ENCODE results near the gene ARHGAP6.

Gene ARHGAP6

GRCh38 chrX:11424903-11425674, 240.6 kb downstream of the ARHGAP6 start:
- H3K23ac ChIP-seq (ENCODE audit: low read depth, low read length, poor library complexity) = no peak overlapping the region
- no peak overlapping the region for H2BK12ac ChIP-seq (ENCODE audit: low read length)
- no peak overlapping the region for H3K4ac ChIP-seq (ENCODE audit: low read length)
- DNase-seq (ENCODE audit: low spot score) = no peak
- H3K79me1 ChIP-seq (ENCODE audit: low read depth, low read length) = no peaks in the 10 kb centered on the region
- no peak overlapping the region for H3K4me3 ChIP-seq (ENCODE audit: low read length in 2 of 2)
- no peak overlapping the region for H4K8ac ChIP-seq (ENCODE audit: low read depth, low read length)
- H2AFZ ChIP-seq (ENCODE audit: low read length) = no peak overlapping the region
- no peak overlapping the region for H4K91ac ChIP-seq (ENCODE audit: low read depth, low read length, poor library complexity)
- no peaks in the 10 kb centered on the region for H3K9me3 ChIP-seq (replicated peaks in 1 of 2; ENCODE audit: control insufficient read depth in 2 of 2, insufficient read depth in 1 of 2, low read depth in 1 of 2, low read length in 2 of 2)
- no peaks in the 10 kb centered on the region for H3K36me3 ChIP-seq (replicated peaks in 1 of 2; ENCODE audit: control insufficient read depth in 2 of 2, insufficient read depth in 2 of 2, low read length in 2 of 2)
- H3K4me2 ChIP-seq (ENCODE audit: insufficient read depth, low read length, poor library complexity, severe bottlenecking) = no peak overlapping the region
- H3K9ac ChIP-seq (ENCODE audit: low read depth, low read length, poor library complexity) = no peak overlapping the region
- no peak overlapping the region for H2AK5ac ChIP-seq (ENCODE audit: low read depth, low read length)
- no peak overlapping the region for H3K14ac ChIP-seq (ENCODE audit: low read length)
- H2BK120ac ChIP-seq (ENCODE audit: low read depth, low read length) = no peak overlapping the region
- no CpG with 5 or more reads among the region's 7 CpGs for WGBS, 2 donors (ENCODE audit: extremely low coverage in 2 of 2, insufficient read length in 2 of 2, insufficient replicate concordance in 1 of 2)
- H2BK5ac ChIP-seq (ENCODE audit: low read length) = no peak overlapping the region
- H3K27ac ChIP-seq (replicated peaks; ENCODE audit: low read length) = no peak overlapping the region
- H3K27me3 ChIP-seq (ENCODE audit: control insufficient read depth in 3 of 3, insufficient read depth in 3 of 3, low read depth in 1 of 3, low read length in 3 of 3) = peaks cover 0 to 5% (median 0%) of the 10 kb centered on the region in 3 experiments
- H2BK15ac ChIP-seq (ENCODE audit: low read length) = no peak overlapping the region
- H3K18ac ChIP-seq (ENCODE audit: low read length) = no peak overlapping the region
- no peaks in the 10 kb centered on the region for H3K4me1 ChIP-seq (ENCODE audit: control insufficient read depth in 2 of 2, insufficient read depth in 1 of 2, low read depth in 1 of 2, low read length in 2 of 2)

DNA sequence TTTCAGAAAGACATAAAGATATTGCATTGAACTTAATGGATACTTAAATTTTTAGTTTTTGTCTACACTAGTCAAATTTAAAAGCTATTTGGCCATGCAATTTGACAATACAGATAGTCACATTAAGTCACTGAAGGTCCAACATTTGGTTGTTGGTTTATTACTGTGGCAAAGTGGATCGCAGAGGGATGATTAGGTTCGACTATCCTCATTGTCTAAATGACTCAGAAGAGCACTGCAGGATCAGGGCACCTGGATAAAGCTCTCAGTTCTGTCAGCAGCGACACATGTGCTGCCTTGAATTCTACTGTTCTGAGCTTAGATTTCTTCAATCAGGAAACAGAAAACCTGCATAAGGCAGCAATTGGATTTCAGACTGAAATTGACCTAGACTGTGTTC, 241.8 kb downstream of the ARHGAP6 start:
- no CpG with 5 or more reads among the region's 3 CpGs for WGBS, 2 donors (ENCODE audit: extremely low coverage in 2 of 2, insufficient read length in 2 of 2, insufficient replicate concordance in 1 of 2)
- no peak overlapping the region for H2AK5ac ChIP-seq (ENCODE audit: low read depth, low read length)
- no peak overlapping the region for H3K4me2 ChIP-seq (ENCODE audit: insufficient read depth, low read length, poor library complexity, severe bottlenecking)
- H3K79me1 ChIP-seq (ENCODE audit: low read depth, low read length) = no peaks in the 10 kb centered on the region
- no peaks in the 10 kb centered on the region for H3K4me1 ChIP-seq (ENCODE audit: control insufficient read depth in 2 of 2, insufficient read depth in 1 of 2, low read depth in 1 of 2, low read length in 2 of 2)
- H3K27ac ChIP-seq (replicated peaks; ENCODE audit: low read length) = no peak overlapping the region
- H4K91ac ChIP-seq (ENCODE audit: low read depth, low read length, poor library complexity) = no peak overlapping the region
- no peak overlapping the region for H3K9ac ChIP-seq (ENCODE audit: low read depth, low read length, poor library complexity)
- no peaks in the 10 kb centered on the region for H3K36me3 ChIP-seq (replicated peaks in 1 of 2; ENCODE audit: control insufficient read depth in 2 of 2, insufficient read depth in 2 of 2, low read length in 2 of 2)
- no peak overlapping the region for H2BK12ac ChIP-seq (ENCODE audit: low read length)
- no peak overlapping the region for H4K8ac ChIP-seq (ENCODE audit: low read depth, low read length)
- no peak overlapping the region for H3K4me3 ChIP-seq (ENCODE audit: low read length in 2 of 2)
- no peak for DNase-seq (ENCODE audit: low spot score)
- H3K4ac ChIP-seq (ENCODE audit: low read length) = no peak overlapping the region
- no peak overlapping the region for H2AFZ ChIP-seq (ENCODE audit: low read length)
- H2BK5ac ChIP-seq (ENCODE audit: low read length) = no peak overlapping the region
- H3K18ac ChIP-seq (ENCODE audit: low read length) = no peak overlapping the region
- no peak overlapping the region for H2BK120ac ChIP-seq (ENCODE audit: low read depth, low read length)
- H3K27me3 ChIP-seq (ENCODE audit: control insufficient read depth in 3 of 3, insufficient read depth in 3 of 3, low read depth in 1 of 3, low read length in 3 of 3) = peaks cover 0 to 5% (median 0%) of the 10 kb centered on the region in 3 experiments
- H3K23ac ChIP-seq (ENCODE audit: low read depth, low read length, poor library complexity) = no peak overlapping the region
- H3K14ac ChIP-seq (ENCODE audit: low read length) = no peak overlapping the region
- H2BK15ac ChIP-seq (ENCODE audit: low read length) = no peak overlapping the region
- no peaks in the 10 kb centered on the region for H3K9me3 ChIP-seq (replicated peaks in 1 of 2; ENCODE audit: control insufficient read depth in 2 of 2, insufficient read depth in 1 of 2, low read depth in 1 of 2, low read length in 2 of 2)

GRCh38 chrX:11423362-11423818, 242.3 kb downstream of the ARHGAP6 start:
- Histone ChIP-seq H3K14ac (ENCODE audit: low read length) (no peak overlapping the region), H2AK5ac (ENCODE audit: low read depth, low read length) (no peak overlapping the region), H2AFZ (ENCODE audit: low read length) (peak overlapping the region; percentile 8), H3K4me2 (ENCODE audit: insufficient read depth, low read length, poor library complexity, severe bottlenecking) (no peak overlapping the region), H3K4ac (ENCODE audit: low read length) (no peak overlapping the region), H4K8ac (ENCODE audit: low read depth, low read length) (no peak overlapping the region), H3K27ac (replicated peaks; ENCODE audit: low read length) (no peak overlapping the region), H3K27me3 (ENCODE audit: control insufficient read depth in 3 of 3, insufficient read depth in 3 of 3, low read depth in 1 of 3, low read length in 3 of 3) (peaks cover 0 to 5% (median 0%) of the 10 kb centered on the region in 3 experiments), H3K9ac (ENCODE audit: low read depth, low read length, poor library complexity) (no peak overlapping the region), H3K9me3 (replicated peaks in 1 of 2; ENCODE audit: control insufficient read depth in 2 of 2, insufficient read depth in 1 of 2, low read depth in 1 of 2, low read length in 2 of 2) (no peaks in the 10 kb centered on the region), H2BK5ac (ENCODE audit: low read length) (no peak overlapping the region), H2BK120ac (ENCODE audit: low read depth, low read length) (no peak overlapping the region), H4K91ac (ENCODE audit: low read depth, low read length, poor library complexity) (no peak overlapping the region), H2BK15ac (ENCODE audit: low read length) (no peak overlapping the region), H3K4me1 (ENCODE audit: control insufficient read depth in 2 of 2, insufficient read depth in 1 of 2, low read depth in 1 of 2, low read length in 2 of 2) (no peaks in the 10 kb centered on the region), H3K36me3 (replicated peaks in 1 of 2; ENCODE audit: control insufficient read depth in 2 of 2, insufficient read depth in 2 of 2, low read length in 2 of 2) (no peaks in the 10 kb centered on the region), H3K23ac (ENCODE audit: low read depth, low read length, poor library complexity) (no peak overlapping the region), H3K79me1 (ENCODE audit: low read depth, low read length) (no peaks in the 10 kb centered on the region), H3K4me3 (ENCODE audit: low read length in 2 of 2) (no peak overlapping the region), H3K18ac (ENCODE audit: low read length) (no peak overlapping the region), H2BK12ac (ENCODE audit: low read length) (no peak overlapping the region)
- DNase-seq (ENCODE audit: low spot score) = no peak
- no CpG with 5 or more reads among the region's 1 CpG for WGBS, 2 donors (ENCODE audit: extremely low coverage in 2 of 2, insufficient read length in 2 of 2, insufficient replicate concordance in 1 of 2)

DNA sequence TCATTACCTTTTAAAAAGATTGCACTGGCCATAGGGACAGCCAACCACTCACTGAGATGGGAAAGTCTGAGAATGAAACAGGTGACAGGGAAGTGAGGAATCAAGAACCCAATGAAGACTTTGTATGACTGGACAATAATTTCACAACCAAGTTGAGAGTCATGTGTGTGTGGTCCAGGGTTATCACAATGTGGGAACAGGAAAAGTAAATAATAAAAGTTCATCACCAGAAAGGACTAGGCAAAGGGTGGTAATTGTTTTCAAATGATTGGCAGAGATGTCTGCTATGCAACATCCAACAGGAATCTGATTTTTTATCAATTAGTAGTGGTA, 243.2 kb downstream of the ARHGAP6 start:
- Histone ChIP-seq H2AFZ (ENCODE audit: low read length) (no peak overlapping the region), H3K27me3 (ENCODE audit: control insufficient read depth in 3 of 3, insufficient read depth in 3 of 3, low read depth in 1 of 3, low read length in 3 of 3) (peaks cover 0 to 5% (median 0%) of the 10 kb centered on the region in 3 experiments), H3K4ac (ENCODE audit: low read length) (no peak overlapping the region), H3K27ac (replicated peaks; ENCODE audit: low read length) (no peak overlapping the region), H3K14ac (ENCODE audit: low read length) (no peak overlapping the region), H4K8ac (ENCODE audit: low read depth, low read length) (no peak overlapping the region), H3K36me3 (replicated peaks in 1 of 2; ENCODE audit: control insufficient read depth in 2 of 2, insufficient read depth in 2 of 2, low read length in 2 of 2) (no peaks in the 10 kb centered on the region), H4K91ac (ENCODE audit: low read depth, low read length, poor library complexity) (no peak overlapping the region), H3K23ac (ENCODE audit: low read depth, low read length, poor library complexity) (no peak overlapping the region), H3K9ac (ENCODE audit: low read depth, low read length, poor library complexity) (no peak overlapping the region), H3K18ac (ENCODE audit: low read length) (no peak overlapping the region), H3K4me2 (ENCODE audit: insufficient read depth, low read length, poor library complexity, severe bottlenecking) (no peak overlapping the region), H3K4me1 (ENCODE audit: control insufficient read depth in 2 of 2, insufficient read depth in 1 of 2, low read depth in 1 of 2, low read length in 2 of 2) (no peaks in the 10 kb centered on the region), H3K79me1 (ENCODE audit: low read depth, low read length) (no peaks in the 10 kb centered on the region), H3K4me3 (ENCODE audit: low read length in 2 of 2) (no peak overlapping the region), H2BK5ac (ENCODE audit: low read length) (no peak overlapping the region), H3K9me3 (replicated peaks in 1 of 2; ENCODE audit: control insufficient read depth in 2 of 2, insufficient read depth in 1 of 2, low read depth in 1 of 2, low read length in 2 of 2) (no peaks in the 10 kb centered on the region), H2BK15ac (ENCODE audit: low read length) (no peak overlapping the region), H2AK5ac (ENCODE audit: low read depth, low read length) (no peak overlapping the region), H2BK12ac (ENCODE audit: low read length) (no peak overlapping the region), H2BK120ac (ENCODE audit: low read depth, low read length) (no peak overlapping the region)
- no peak for DNase-seq (ENCODE audit: low spot score)
